ENCODE results near the gene AP1S3.

The AP1S3 gene

GRCh38 chr2:223797811-223798721 is 39.3 kb downstream of the AP1S3 start:
- no peak overlapping the region for H2AK5ac ChIP-seq (ENCODE audit: low read length, severe bottlenecking)
- H3K9ac ChIP-seq (ENCODE audit: low read length), result no peak overlapping the region
- no peaks in the 10 kb centered on the region for H3K36me3 ChIP-seq (ENCODE audit: control insufficient read depth in 1 of 2, insufficient read depth in 2 of 2, low read depth in 1 of 2, low read length in 2 of 2)
- H2AFZ ChIP-seq (ENCODE audit: low read depth, low read length), result no peak overlapping the region
- no peak overlapping the region for H2BK12ac ChIP-seq (ENCODE audit: low read length in 2 of 2)
- peaks cover 9% of the 10 kb centered on the region for H3K4me1 ChIP-seq (ENCODE audit: control insufficient read depth, insufficient read depth, low read depth, low read length)
- no peak overlapping the region for H3K18ac ChIP-seq (ENCODE audit: low read depth in 1 of 2, low read length in 2 of 2)
- H3K9me3 ChIP-seq (ENCODE audit: control insufficient read depth, low read length), result no peaks in the 10 kb centered on the region
- H2BK15ac ChIP-seq (ENCODE audit: low read depth, poor library complexity, severe bottlenecking), result no peak overlapping the region
- peak; percentile 61 for DNase-seq
- no peak overlapping the region for H2BK5ac ChIP-seq (ENCODE audit: low read depth, low read length, poor library complexity, severe bottlenecking)
- no peak overlapping the region for H3K14ac ChIP-seq (ENCODE audit: low read length in 2 of 2)
- peak overlapping the region; percentile 79 for H3K27ac ChIP-seq (ENCODE audit: low read length, poor library complexity, severe bottlenecking)
- no peak overlapping the region for H2BK120ac ChIP-seq (ENCODE audit: low read depth, low read length)
- H3K79me1 ChIP-seq (replicated peaks; ENCODE audit: low read length, poor library complexity, severe bottlenecking), result peaks cover 11% of the 10 kb centered on the region
- no peak overlapping the region for H3K4ac ChIP-seq (ENCODE audit: low read depth in 1 of 2, low read length in 2 of 2)
- H3K4me3 ChIP-seq (ENCODE audit: insufficient read depth in 1 of 2, low read depth in 1 of 2, low read length in 2 of 2), result no peak overlapping the region
- H3K27me3 ChIP-seq (ENCODE audit: control insufficient read depth in 1 of 2, insufficient read depth in 1 of 2, low read length in 2 of 2), result no peaks in the 10 kb centered on the region
- 83% methylated on average over 2 of the region's 4 CpGs for WGBS
- H3K23ac ChIP-seq (ENCODE audit: low read length in 2 of 2), result no peak overlapping the region
- H4K91ac ChIP-seq (ENCODE audit: low read length), result no peak overlapping the region
- H3K4me2 ChIP-seq (ENCODE audit: low read length, poor library complexity, severe bottlenecking), result no peak overlapping the region
- no peak overlapping the region for H4K8ac ChIP-seq (ENCODE audit: low read length)

- Histone ChIP-seq H3K4ac (ENCODE audit: low read depth in 1 of 2, low read length in 2 of 2) (peak overlapping the region in 1 of 2 experiments; percentile 28), H3K27ac (ENCODE audit: low read length, poor library complexity, severe bottlenecking) (peak overlapping the region; percentile 29), H3K9ac (ENCODE audit: low read length) (no peak overlapping the region), H2BK5ac (ENCODE audit: low read depth, low read length, poor library complexity, severe bottlenecking) (no peak overlapping the region), H3K79me1 (replicated peaks; ENCODE audit: low read length, poor library complexity, severe bottlenecking) (peaks cover 9% of the 10 kb centered on the region), H4K91ac (ENCODE audit: low read length) (no peak overlapping the region), H3K18ac (ENCODE audit: low read depth in 1 of 2, low read length in 2 of 2) (no peak overlapping the region), H3K14ac (ENCODE audit: low read length in 2 of 2) (no peak overlapping the region), H3K4me2 (ENCODE audit: low read length, poor library complexity, severe bottlenecking) (no peak overlapping the region), H3K27me3 (ENCODE audit: control insufficient read depth in 1 of 2, insufficient read depth in 1 of 2, low read length in 2 of 2) (no peaks in the 10 kb centered on the region), H4K8ac (ENCODE audit: low read length) (no peak overlapping the region), H2BK120ac (ENCODE audit: low read depth, low read length) (no peak overlapping the region), H3K23ac (ENCODE audit: low read length in 2 of 2) (no peak overlapping the region), H3K9me3 (ENCODE audit: control insufficient read depth, low read length) (peaks cover 3% of the 10 kb centered on the region), H2BK15ac (ENCODE audit: low read depth, poor library complexity, severe bottlenecking) (no peak overlapping the region), H2AK5ac (ENCODE audit: low read length, severe bottlenecking) (no peak overlapping the region), H3K36me3 (ENCODE audit: control insufficient read depth in 1 of 2, insufficient read depth in 2 of 2, low read depth in 1 of 2, low read length in 2 of 2) (no peaks in the 10 kb centered on the region), H3K4me3 (ENCODE audit: insufficient read depth in 1 of 2, low read depth in 1 of 2, low read length in 2 of 2) (no peak overlapping the region), H2AFZ (ENCODE audit: low read depth, low read length) (no peak overlapping the region), H3K4me1 (ENCODE audit: control insufficient read depth, insufficient read depth, low read depth, low read length) (peaks cover 9% of the 10 kb centered on the region), H2BK12ac (ENCODE audit: low read length in 2 of 2) (peak overlapping the region in 1 of 2 experiments; percentile 21)
- 91% methylated on average over 4 of the region's 5 CpGs for WGBS
- no peak for DNase-seq
These were observed 40.3 kb downstream of the AP1S3 start for GRCh38 chr2:223797037-223797436.

- Histone ChIP-seq H3K4me3 (ENCODE audit: insufficient read depth in 1 of 2, low read depth in 1 of 2, low read length in 2 of 2) (no peak overlapping the region), H2AK5ac (ENCODE audit: low read length, severe bottlenecking) (no peak overlapping the region), H2BK5ac (ENCODE audit: low read depth, low read length, poor library complexity, severe bottlenecking) (no peak overlapping the region), H4K91ac (ENCODE audit: low read length) (no peak overlapping the region), H3K36me3 (ENCODE audit: control insufficient read depth in 1 of 2, insufficient read depth in 2 of 2, low read depth in 1 of 2, low read length in 2 of 2) (no peaks in the 10 kb centered on the region), H3K18ac (ENCODE audit: low read depth in 1 of 2, low read length in 2 of 2) (no peak overlapping the region), H3K14ac (ENCODE audit: low read length in 2 of 2) (no peak overlapping the region), H3K27me3 (ENCODE audit: control insufficient read depth in 1 of 2, insufficient read depth in 1 of 2, low read length in 2 of 2) (no peaks in the 10 kb centered on the region), H3K23ac (ENCODE audit: low read length in 2 of 2) (no peak overlapping the region), H2BK120ac (ENCODE audit: low read depth, low read length) (no peak overlapping the region), H3K79me1 (replicated peaks; ENCODE audit: low read length, poor library complexity, severe bottlenecking) (peaks cover 11% of the 10 kb centered on the region), H3K4me1 (ENCODE audit: control insufficient read depth, insufficient read depth, low read depth, low read length) (no peaks in the 10 kb centered on the region), H2BK15ac (ENCODE audit: low read depth, poor library complexity, severe bottlenecking) (no peak overlapping the region), H3K4me2 (ENCODE audit: low read length, poor library complexity, severe bottlenecking) (no peak overlapping the region), H2AFZ (ENCODE audit: low read depth, low read length) (no peak overlapping the region), H3K9ac (ENCODE audit: low read length) (no peak overlapping the region), H3K27ac (ENCODE audit: low read length, poor library complexity, severe bottlenecking) (no peak overlapping the region), H2BK12ac (ENCODE audit: low read length in 2 of 2) (no peak overlapping the region), H3K4ac (ENCODE audit: low read depth in 1 of 2, low read length in 2 of 2) (no peak overlapping the region), H4K8ac (ENCODE audit: low read length) (no peak overlapping the region), H3K9me3 (ENCODE audit: control insufficient read depth, low read length) (peaks cover 5% of the 10 kb centered on the region)
- no peak for DNase-seq
- 100% methylated on average over 5 of the region's 6 CpGs for WGBS
These were observed 48.0 kb downstream of the AP1S3 start for GRCh38 chr2:223789423-223789822.

- H3K4me3 ChIP-seq (ENCODE audit: insufficient read depth in 1 of 2, low read depth in 1 of 2, low read length in 2 of 2), result no peak overlapping the region
- no peak overlapping the region for H2BK12ac ChIP-seq (ENCODE audit: low read length in 2 of 2)
- no peak overlapping the region for H3K14ac ChIP-seq (ENCODE audit: low read length in 2 of 2)
- H3K27me3 ChIP-seq (ENCODE audit: control insufficient read depth in 1 of 2, insufficient read depth in 1 of 2, low read length in 2 of 2), result no peaks in the 10 kb centered on the region
- no peak overlapping the region for H3K23ac ChIP-seq (ENCODE audit: low read length in 2 of 2)
- H3K79me1 ChIP-seq (replicated peaks; ENCODE audit: low read length, poor library complexity, severe bottlenecking), result peaks cover 17% of the 10 kb centered on the region
- no peak overlapping the region for H3K18ac ChIP-seq (ENCODE audit: low read depth in 1 of 2, low read length in 2 of 2)
- no peak overlapping the region for H2BK5ac ChIP-seq (ENCODE audit: low read depth, low read length, poor library complexity, severe bottlenecking)
- DNase-seq, result no peak
- no peak overlapping the region for H2BK120ac ChIP-seq (ENCODE audit: low read depth, low read length)
- H2BK15ac ChIP-seq (ENCODE audit: low read depth, poor library complexity, severe bottlenecking), result no peak overlapping the region
- H3K36me3 ChIP-seq (ENCODE audit: control insufficient read depth in 1 of 2, insufficient read depth in 2 of 2, low read depth in 1 of 2, low read length in 2 of 2), result no peaks in the 10 kb centered on the region
- H3K4me1 ChIP-seq (ENCODE audit: control insufficient read depth, insufficient read depth, low read depth, low read length), result no peaks in the 10 kb centered on the region
- no peak overlapping the region for H2AFZ ChIP-seq (ENCODE audit: low read depth, low read length)
- no peak overlapping the region for H3K4ac ChIP-seq (ENCODE audit: low read depth in 1 of 2, low read length in 2 of 2)
- no peak overlapping the region for H4K8ac ChIP-seq (ENCODE audit: low read length)
- H3K27ac ChIP-seq (ENCODE audit: low read length, poor library complexity, severe bottlenecking), result no peak overlapping the region
- H4K91ac ChIP-seq (ENCODE audit: low read length), result no peak overlapping the region
- H3K9ac ChIP-seq (ENCODE audit: low read length), result no peak overlapping the region
- H3K9me3 ChIP-seq (ENCODE audit: control insufficient read depth, low read length), result peaks cover 5% of the 10 kb centered on the region
- no peak overlapping the region for H2AK5ac ChIP-seq (ENCODE audit: low read length, severe bottlenecking)
- no peak overlapping the region for H3K4me2 ChIP-seq (ENCODE audit: low read length, poor library complexity, severe bottlenecking)
These were observed 48.6 kb downstream of the AP1S3 start for GRCh38 chr2:223788826-223789225.
